ENCODE results near the gene HBA1.
"Not testable (repeated sequence)": the region's sequence is repeated elsewhere in the genome, so short reads cannot be mapped to it uniquely, and the experiment has no call there.

The HBA1 gene

GRCh38 chr16:170788-171187 is 5.7 kb upstream of the HBA1 start:
- no peak for DNase-seq (ENCODE audit: insufficient read length)
- FAIRE-seq, result no peak
- TF ChIP-seq TAF1 (IDR thresholded peaks at IDR 0.05; ENCODE audit: borderline replicate concordance, low read depth, low read length) (no peak), POLR2A (IDR thresholded peaks at IDR 0.05; ENCODE audit: low read depth, low read length) (no peak)

GRCh38 chr16:172374-172941 is 4.0 kb upstream of the HBA1 start, which contains the start of gene HBA2:
HBA2 (plus strand) TSS chr16:172876; CDS start chr16:172913, 37 bp downstream.
- FAIRE-seq; DNase-seq (ENCODE audit: insufficient read length): not testable (repeated sequence)

- FAIRE-seq; DNase-seq (ENCODE audit: insufficient read length): not testable (repeated sequence)
Measured at GRCh38 chr16:173211-173854, 3.1 kb upstream of the HBA1 start.

GRCh38 chr16:173928-174769 is 2.3 kb upstream of the HBA1 start:
- not testable (repeated sequence) for DNase-seq (ENCODE audit: insufficient read length)

GRCh38 chr16:175011-175949 is 1.2 kb upstream of the HBA1 start:
- no peak for FAIRE-seq
- no peak for DNase-seq (ENCODE audit: insufficient read length)
- TF ChIP-seq POLR2A (IDR thresholded peaks at IDR 0.05; ENCODE audit: low read depth, low read length) (no peak), TAF1 (IDR thresholded peaks at IDR 0.05; ENCODE audit: borderline replicate concordance, low read depth, low read length) (no peak), POLR2AphosphoS5 (IDR thresholded peaks at IDR 0.05; ENCODE audit: low read depth, low read length) (no peak)

More at GRCh38 chr16:173928-174769, 2.3 kb upstream of the HBA1 start:
- FAIRE-seq, result not testable (repeated sequence)

- not testable (repeated sequence) for FAIRE-seq; DNase-seq (ENCODE audit: insufficient read length)
Measured at GRCh38 chr16:176006-176405, 474 bp upstream of the HBA1 start.

GRCh38 chr16:177394-177822 is 928 bp downstream of the HBA1 start:
- FAIRE-seq, result no peak
- no peak for TF ChIP-seq POLR2AphosphoS5 (IDR thresholded peaks at IDR 0.05; ENCODE audit: low read depth, low read length)
- no peak for TF ChIP-seq POLR2A (IDR thresholded peaks at IDR 0.05; ENCODE audit: low read depth, low read length)
- TF ChIP-seq TAF1 (IDR thresholded peaks at IDR 0.05; ENCODE audit: borderline replicate concordance, low read depth, low read length), result no peak
- DNase-seq (ENCODE audit: insufficient read length), result no peak

- FAIRE-seq (no peak), DNase-seq (ENCODE audit: insufficient read length) (no peak)
- TF ChIP-seq POLR2A (IDR thresholded peaks at IDR 0.05; ENCODE audit: low read depth, low read length) (no peak), TAF1 (IDR thresholded peaks at IDR 0.05; ENCODE audit: borderline replicate concordance, low read depth, low read length) (no peak), POLR2AphosphoS5 (IDR thresholded peaks at IDR 0.05; ENCODE audit: low read depth, low read length) (no peak)
Measured at GRCh38 chr16:177981-178667, 1.6 kb downstream of the HBA1 start.

GRCh38 chr16:178668-179015 is 2.2 kb downstream of the HBA1 start:
- no peak for FAIRE-seq

GRCh38 chr16:179211-180092 is 3.0 kb downstream of the HBA1 start:
- DNase-seq (ENCODE audit: insufficient read length) (no peak), FAIRE-seq (no peak)
- TF ChIP-seq TAF1 (IDR thresholded peaks at IDR 0.05; ENCODE audit: borderline replicate concordance, low read depth, low read length), result no peak
- no peak for TF ChIP-seq POLR2A (IDR thresholded peaks at IDR 0.05; ENCODE audit: low read depth, low read length)
- no peak for TF ChIP-seq POLR2AphosphoS5 (IDR thresholded peaks at IDR 0.05; ENCODE audit: low read depth, low read length)

More at GRCh38 chr16:178668-179015, 2.2 kb downstream of the HBA1 start:
- TF ChIP-seq TAF1 (IDR thresholded peaks at IDR 0.05; ENCODE audit: borderline replicate concordance, low read depth, low read length) (no peak), POLR2A (IDR thresholded peaks at IDR 0.05; ENCODE audit: low read depth, low read length) (no peak), POLR2AphosphoS5 (IDR thresholded peaks at IDR 0.05; ENCODE audit: low read depth, low read length) (no peak)
- no peak for DNase-seq (ENCODE audit: insufficient read length)

Measured in GM12892 (cell line).